GM12878 (cell line): Measurements from ENCODE around the gene SELENOM. TPM values are rescaled to one million over a fixed set of nuclear protein-coding genes. Genes with fewer than 3 reads are reported as not detected.

Experiments
- ATAC-seq: fragments of 200-7000 bp; cut with Tn5 transposase; 3 replicates; pipeline ENCODE4 v1.9.1; 2020; ENCODE audit warnings: mild to moderate bottlenecking, moderate library complexity
- BruUV-seq: library from RNA; stranded (reverse); fragments of 400-500 nt; replicated peaks from 2 replicates; lab custom pipeline; 2021; lab: Mats Ljungman, UMichigan
- CTCF ChIA-PET: fragments of 300-600 bp; sonication (Branson Sonifier 250); formaldehyde crosslinking; extraction: SDS; loops from one replicate; lab custom pipeline; 2021; ENCODE audit warnings: inconsistent platforms; lab: Yijun Ruan, JAX
- POLR2A ChIA-PET: fragments of 350-600 bp; formaldehyde crosslinking; extraction: SDS; loops from one replicate; lab custom pipeline; 2021; ENCODE audit warnings: inconsistent platforms; lab: Charles Lee
- RAD21 ChIA-PET: fragments of 300-600 bp; sonication (Branson Sonifier 250); formaldehyde crosslinking; loops from one replicate; lab custom pipeline; 2023; ENCODE audit warnings: antibody characterized with exemption; ENCODE audit not compliant: unreplicated experiment; lab: Charles Lee
- SMC1A ChIA-PET: fragments of 300-600 bp; sonication (Branson Sonifier 250); formaldehyde crosslinking; loops from one replicate; lab custom pipeline; 2023; ENCODE audit not compliant: unreplicated experiment, uncharacterized antibody; lab: Charles Lee
- DNase-seq: peaks from one replicate; pipeline ENCODE4 v3.0.0-alpha.2; 2011; ENCODE audit warnings: low read depth, low spot score
- FAIRE-seq: peaks from 3 replicates; lab custom pipeline; 2011; peaks lifted over from hg19 to GRCh38; lab: Jason Lieb, UNC
- H2AFZ ChIP-seq: 2 replicates; pipeline ENCODE4 v1.6.0; 2011; ENCODE audit warnings: low read depth, low read length, control low read depth; ENCODE audit not compliant: control insufficient read depth
- H3K27ac ChIP-seq: 2 replicates; pipeline ENCODE4 v1.5.1; 2011; ENCODE audit warnings: control low read depth; ENCODE audit not compliant: control insufficient read depth, insufficient read depth
- H3K27me3 ChIP-seq, 2 experiments: replicated peaks in 1 of 2; 2 replicates each; pipeline versions ENCODE4 v1.6.0 to v1.6.1; 2011; ENCODE audit warnings: low read length in 1 of 2; ENCODE audit not compliant: control insufficient read depth in 2 of 2, insufficient read depth in 2 of 2
- H3K36me3 ChIP-seq, 2 experiments: 2 replicates each; pipeline ENCODE4 v1.5.1; 2011; ENCODE audit warnings: low read length in 1 of 2; ENCODE audit not compliant: control insufficient read depth in 2 of 2, insufficient read depth in 2 of 2
- H3K4me1 ChIP-seq: 2 replicates; pipeline ENCODE4 v1.6.1; 2011; ENCODE audit warnings: mild to moderate bottlenecking, low read length, moderate library complexity, mixed read lengths; ENCODE audit not compliant: control insufficient read depth, insufficient read depth
- H3K4me2 ChIP-seq: 2 replicates; pipeline ENCODE4 v1.6.0; 2011; ENCODE audit warnings: control low read depth; ENCODE audit not compliant: control insufficient read depth, insufficient read depth
- H3K4me3 ChIP-seq: fragments of 200-600 bp; sonication (generic); 2 replicates; pipeline ENCODE4 v1.5.1; 2016
- H3K79me2 ChIP-seq: 2 replicates; pipeline ENCODE4 v1.6.0; 2011; ENCODE audit warnings: low read length; ENCODE audit not compliant: control insufficient read depth, insufficient read depth
- H3K9ac ChIP-seq: 2 replicates; pipeline ENCODE4 v1.8.0; 2011; ENCODE audit warnings: low read length, control low read depth, mixed read lengths; ENCODE audit not compliant: control insufficient read depth, insufficient read depth
- H3K9me3 ChIP-seq: replicated peaks from 3 replicates; pipeline ENCODE4 v1.5.1; 2011; ENCODE audit warnings: mild to moderate bottlenecking, low read length; ENCODE audit not compliant: control insufficient read depth, insufficient read depth
- H4K20me1 ChIP-seq: 2 replicates; pipeline ENCODE4 v1.6.0; 2011; ENCODE audit not compliant: control insufficient read depth, insufficient read depth
- BRCA1 ChIP-seq: IDR thresholded peaks from 2 replicates; pipeline ENCODE4 v1.6.1; 2011; ENCODE audit warnings: low read depth, low read length, improper control_type of control experiment
- EED ChIP-seq: sonication (generic); IDR thresholded peaks from 2 replicates; pipeline ENCODE4 v1.6.1; 2016; ENCODE audit warnings: antibody characterized with exemption, low read depth
- FOXK2 ChIP-seq: fragments of 450-650 bp; IDR thresholded peaks from 2 replicates; pipeline ENCODE4 v1.6.1; 2017; ENCODE audit warnings: mild to moderate bottlenecking, moderate library complexity
- MXI1 ChIP-seq: fragments of 150-350 bp; IDR thresholded peaks from 2 replicates; pipeline ENCODE4 v1.6.1; 2011; ENCODE audit warnings: low read depth, mild to moderate bottlenecking, inconsistent platforms, low read length, improper control_type of control experiment
- NBN ChIP-seq: fragments of 450-650 bp; IDR thresholded peaks from 2 replicates; pipeline ENCODE4 v1.6.1; 2016
- NFIC ChIP-seq: IDR thresholded peaks from 2 replicates; pipeline ENCODE4 v1.6.1; 2012; ENCODE audit warnings: low read depth, mild to moderate bottlenecking, inconsistent platforms, low read length, moderate library complexity
- NRF1 ChIP-seq: conservative IDR thresholded peaks from 2 replicates; pipeline ENCODE4 v1.6.1; 2011; ENCODE audit warnings: mild to moderate bottlenecking, low read depth, low read length, improper control_type of control experiment
- SMC3 ChIP-seq: IDR thresholded peaks from 2 replicates; pipeline ENCODE4 v1.6.1; 2011; ENCODE audit warnings: low read length, improper control_type of control experiment, borderline replicate concordance
- SREBF1 ChIP-seq: IDR thresholded peaks from 2 replicates; pipeline ENCODE4 v1.6.1; 2012; ENCODE audit warnings: mild to moderate bottlenecking, low read length
- SRF ChIP-seq, 2 experiments: IDR thresholded peaks; 2 replicates each; pipeline ENCODE4 v1.6.1; 2011; ENCODE audit warnings: low read depth in 2 of 2, low read length in 2 of 2, mild to moderate bottlenecking in 1 of 2, moderate library complexity in 1 of 2
- SUZ12 ChIP-seq: fragments of 200-600 bp; sonication (generic); IDR thresholded peaks from one replicate; pipeline ENCODE4 v1.6.1; 2018; ENCODE audit warnings: antibody characterized with exemption, mild to moderate bottlenecking; ENCODE audit not compliant: unreplicated experiment
- TARDBP ChIP-seq: IDR thresholded peaks from 2 replicates; pipeline ENCODE4 v1.6.1; 2016; ENCODE audit warnings: borderline replicate concordance
- TCF3 ChIP-seq: IDR thresholded peaks from 2 replicates; pipeline ENCODE4 v1.6.1; 2012; ENCODE audit warnings: low read depth, mild to moderate bottlenecking, low read length, borderline replicate concordance; ENCODE audit not compliant: insufficient read depth
- YBX1 ChIP-seq: fragments of 450-650 bp; IDR thresholded peaks from 2 replicates; pipeline ENCODE4 v1.6.1; 2016; ENCODE audit warnings: antibody characterized with exemption
- ZNF274 ChIP-seq: IDR thresholded peaks from one replicate; pipeline ENCODE4 v1.8.0; 2011; ENCODE audit not compliant: insufficient read length, insufficient read depth
- ZNF622 ChIP-seq: fragments of 450-650 bp; IDR thresholded peaks from 2 replicates; pipeline ENCODE4 v1.6.1; 2017; ENCODE audit warnings: mild to moderate bottlenecking, inconsistent platforms
- ZZZ3 ChIP-seq: IDR thresholded peaks from 2 replicates; pipeline ENCODE4 v1.6.1; 2011; ENCODE audit warnings: low read depth; ENCODE audit not compliant: control insufficient read depth, insufficient read length
- WGBS: methylation state at CpG from one replicate; pipeline ENCODE4 v1.1.6; 2016; ENCODE audit warnings: low lambda C conversion rate; ENCODE audit not compliant: insufficient replicate concordance, insufficient coverage; ENCODE audit errors: missing lambda C conversion rate; 5-methylcytosine and 5-hydroxymethylcytosine counted together
- in situ Hi-C: fragments of 300-500 bp; cut with MboI; formaldehyde crosslinking; loops from 9 replicates; pipeline ENCODE4 v1.14.3; 2018; ENCODE audit warnings: mixed read lengths
- intact Hi-C: fragments of 100-400 bp; cut with micrococcal nuclease; formaldehyde crosslinking; loops from one replicate; pipeline ENCODE4 v1.14.2; 2022; ENCODE audit not compliant: unreplicated experiment
- polyA plus RNA-seq, 11 experiments: library from polyadenylated mRNA; depleted of rRNA in 4 of 11; unstranded in 6 of 11; stranded (reverse) in 5 of 11; fragments of >200 nt; fragmentation: Nextera tagmentation in 4 of 11; fragmentation: Illumina TruSeq in 1 of 11; extraction: Ambion mirVana in 4 of 11; extraction: Trizol in 1 of 11; gene quantifications; 1 replicate in 1 of 11; 2 replicates in 10 of 11; pipeline versions ENCODE4 v1.2.1 to v1.2.3, GENCODE V29; 2011 to 2016; ENCODE audit warnings: inconsistent platforms in 2 of 11, missing spikeins in 2 of 11, low read depth in 1 of 11
- total RNA-seq, 4 experiments: library from RNA; depleted of rRNA in 3 of 4; stranded (reverse); fragments of >200 nt in 3 of 4; fragmentation: Illumina TruSeq in 1 of 4; extraction: Trizol in 1 of 4; gene quantifications; 2 replicates each; pipeline versions ENCODE4 v1.2.1 to v1.2.3, GENCODE V29; 2013 to 2021
- TF ChIP-seq, protein P1 (sequence below): fragments of 450-650 bp; formaldehyde crosslinking; IDR thresholded peaks from 2 replicates; pipeline ENCODE4 v1.4.0; 2020; ENCODE audit warnings: mild to moderate bottlenecking, moderate library complexity
- TF ChIP-seq, protein P2 (sequence below): IDR thresholded peaks from 2 replicates; pipeline ENCODE4 v1.6.1; 2012; ENCODE audit warnings: low read depth, low read length, improper control_type of control experiment

The SELENOM gene
- total and polyA plus RNA-seq, 10 of the 15 experiments (the other 5 are each of a cell fraction or from before 2014, with no cell fraction given) = 0.80 to 8.3 (median 2.0) TPM

GRCh38 chr22:31093086-31093850 lies 14.1 kb downstream of the SELENOM start:
- RAD21 ChIA-PET = interaction anchor here (0.6 to 1.3 kb wide), 2 partner anchors 9 to 114 kb away, joined by 3 read pairs; no protein-coding TSS in a partner anchor
- ATAC-seq = no peak
- FAIRE-seq = no peak
- Histone ChIP-seq H3K4me1 (no peaks in the 10 kb centered on the region), H3K36me3 (peaks cover 0 to 10% of the 10 kb centered on the region in 2 experiments; a peak in 3 of 4 replicates), H3K4me3 (no peak overlapping the region), H3K9ac (no peak overlapping the region), H3K27ac (no peak overlapping the region), H3K27me3 (no peaks in the 10 kb centered on the region), H3K4me2 (no peak overlapping the region), H3K79me2 (no peaks in the 10 kb centered on the region), H3K9me3 (no peaks in the 10 kb centered on the region), H4K20me1 (no peaks in the 10 kb centered on the region), H2AFZ (no peak overlapping the region)
- WGBS = 96% methylated on average over 32 of the region's 33 CpGs
- POLR2A ChIA-PET = interaction anchor here (0.6 to 1.1 kb wide), 2 partner anchors 162 to 1706 kb away, joined by 3 read pairs; no protein-coding TSS in a partner anchor
- SMC1A ChIA-PET = interaction anchor here (0.9 kb wide), 1 partner anchor 10 kb away, joined by 3 read pairs; no protein-coding TSS in a partner anchor
- no peak for DNase-seq
- intact Hi-C loops (no loop called here), in situ Hi-C loops (no loop called here)
- TF ChIP-seq BRCA1 = no peak
- no peak for TF ChIP-seq FOXK2
- no peak for TF ChIP-seq MXI1
- no peak for TF ChIP-seq NBN
- no peak for TF ChIP-seq SRF (IDR thresholded peaks at IDR 0.05; ENCODE audit: low read depth in 2 of 2, low read length in 2 of 2)
- TF ChIP-seq NRF1 = no peak
- no peak for TF ChIP-seq ZNF622
- TF ChIP-seq TARDBP = no peak
- no peak for TF ChIP-seq ZZZ3
- TF ChIP-seq SREBF1 = no peak
- TF ChIP-seq EED = no peak
- TF ChIP-seq NFIC = no peak
- no peak for TF ChIP-seq YBX1
- TF ChIP-seq, protein P1, sequence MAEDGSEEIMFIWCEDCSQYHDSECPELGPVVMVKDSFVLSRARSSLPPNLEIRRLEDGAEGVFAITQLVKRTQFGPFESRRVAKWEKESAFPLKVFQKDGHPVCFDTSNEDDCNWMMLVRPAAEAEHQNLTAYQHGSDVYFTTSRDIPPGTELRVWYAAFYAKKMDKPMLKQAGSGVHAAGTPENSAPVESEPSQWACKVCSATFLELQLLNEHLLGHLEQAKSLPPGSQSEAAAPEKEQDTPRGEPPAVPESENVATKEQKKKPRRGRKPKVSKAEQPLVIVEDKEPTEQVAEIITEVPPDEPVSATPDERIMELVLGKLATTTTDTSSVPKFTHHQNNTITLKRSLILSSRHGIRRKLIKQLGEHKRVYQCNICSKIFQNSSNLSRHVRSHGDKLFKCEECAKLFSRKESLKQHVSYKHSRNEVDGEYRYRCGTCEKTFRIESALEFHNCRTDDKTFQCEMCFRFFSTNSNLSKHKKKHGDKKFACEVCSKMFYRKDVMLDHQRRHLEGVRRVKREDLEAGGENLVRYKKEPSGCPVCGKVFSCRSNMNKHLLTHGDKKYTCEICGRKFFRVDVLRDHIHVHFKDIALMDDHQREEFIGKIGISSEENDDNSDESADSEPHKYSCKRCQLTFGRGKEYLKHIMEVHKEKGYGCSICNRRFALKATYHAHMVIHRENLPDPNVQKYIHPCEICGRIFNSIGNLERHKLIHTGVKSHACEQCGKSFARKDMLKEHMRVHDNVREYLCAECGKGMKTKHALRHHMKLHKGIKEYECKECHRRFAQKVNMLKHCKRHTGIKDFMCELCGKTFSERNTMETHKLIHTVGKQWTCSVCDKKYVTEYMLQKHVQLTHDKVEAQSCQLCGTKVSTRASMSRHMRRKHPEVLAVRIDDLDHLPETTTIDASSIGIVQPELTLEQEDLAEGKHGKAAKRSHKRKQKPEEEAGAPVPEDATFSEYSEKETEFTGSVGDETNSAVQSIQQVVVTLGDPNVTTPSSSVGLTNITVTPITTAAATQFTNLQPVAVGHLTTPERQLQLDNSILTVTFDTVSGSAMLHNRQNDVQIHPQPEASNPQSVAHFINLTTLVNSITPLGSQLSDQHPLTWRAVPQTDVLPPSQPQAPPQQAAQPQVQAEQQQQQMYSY (CRISPR knock-in tag) = no peak
- no peak for TF ChIP-seq SMC3
- no peak for TF ChIP-seq TCF3
- no peak for TF ChIP-seq SUZ12
- no peak for TF ChIP-seq ZNF274
- TF ChIP-seq, protein P2, sequence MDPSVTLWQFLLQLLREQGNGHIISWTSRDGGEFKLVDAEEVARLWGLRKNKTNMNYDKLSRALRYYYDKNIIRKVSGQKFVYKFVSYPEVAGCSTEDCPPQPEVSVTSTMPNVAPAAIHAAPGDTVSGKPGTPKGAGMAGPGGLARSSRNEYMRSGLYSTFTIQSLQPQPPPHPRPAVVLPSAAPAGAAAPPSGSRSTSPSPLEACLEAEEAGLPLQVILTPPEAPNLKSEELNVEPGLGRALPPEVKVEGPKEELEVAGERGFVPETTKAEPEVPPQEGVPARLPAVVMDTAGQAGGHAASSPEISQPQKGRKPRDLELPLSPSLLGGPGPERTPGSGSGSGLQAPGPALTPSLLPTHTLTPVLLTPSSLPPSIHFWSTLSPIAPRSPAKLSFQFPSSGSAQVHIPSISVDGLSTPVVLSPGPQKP = no peak
- no TSS peak for BruUV-seq
- CTCF ChIA-PET = interaction anchor here (1.1 to 2.6 kb wide), 3 partner anchors 8 to 220 kb away, joined by 3 to 7 read pairs (median 4); partner anchors contain the start of gene SELENOM
